ENCODE results near the gene CHCHD6.

DNA sequence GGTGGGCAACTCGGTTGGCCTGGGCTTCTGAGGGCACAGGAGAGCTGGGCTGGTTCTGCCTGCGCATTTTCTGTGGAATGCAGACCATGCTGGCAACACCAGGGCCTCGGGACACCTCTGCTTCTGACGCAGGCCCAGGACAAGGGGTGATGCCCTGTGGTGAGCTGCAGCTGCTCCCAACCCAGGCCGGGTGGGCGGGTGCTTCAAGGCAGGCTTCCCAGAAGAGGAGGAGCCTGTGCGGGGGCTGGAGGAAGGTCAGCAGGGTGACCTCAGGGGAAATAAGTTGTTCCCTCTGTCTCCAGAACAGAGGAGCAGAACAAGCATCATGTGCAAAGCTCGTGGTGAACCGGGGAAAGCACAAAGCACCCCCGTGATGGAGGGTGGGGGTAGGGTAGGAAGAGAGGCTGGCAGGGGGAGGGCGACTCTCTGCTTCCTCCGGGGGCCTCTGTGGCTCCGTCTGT is 267.9 kb downstream of the CHCHD6 start:
- TF ChIP-seq, protein P1, sequence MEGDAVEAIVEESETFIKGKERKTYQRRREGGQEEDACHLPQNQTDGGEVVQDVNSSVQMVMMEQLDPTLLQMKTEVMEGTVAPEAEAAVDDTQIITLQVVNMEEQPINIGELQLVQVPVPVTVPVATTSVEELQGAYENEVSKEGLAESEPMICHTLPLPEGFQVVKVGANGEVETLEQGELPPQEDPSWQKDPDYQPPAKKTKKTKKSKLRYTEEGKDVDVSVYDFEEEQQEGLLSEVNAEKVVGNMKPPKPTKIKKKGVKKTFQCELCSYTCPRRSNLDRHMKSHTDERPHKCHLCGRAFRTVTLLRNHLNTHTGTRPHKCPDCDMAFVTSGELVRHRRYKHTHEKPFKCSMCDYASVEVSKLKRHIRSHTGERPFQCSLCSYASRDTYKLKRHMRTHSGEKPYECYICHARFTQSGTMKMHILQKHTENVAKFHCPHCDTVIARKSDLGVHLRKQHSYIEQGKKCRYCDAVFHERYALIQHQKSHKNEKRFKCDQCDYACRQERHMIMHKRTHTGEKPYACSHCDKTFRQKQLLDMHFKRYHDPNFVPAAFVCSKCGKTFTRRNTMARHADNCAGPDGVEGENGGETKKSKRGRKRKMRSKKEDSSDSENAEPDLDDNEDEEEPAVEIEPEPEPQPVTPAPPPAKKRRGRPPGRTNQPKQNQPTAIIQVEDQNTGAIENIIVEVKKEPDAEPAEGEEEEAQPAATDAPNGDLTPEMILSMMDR (IDR thresholded peaks at IDR 0.05), result no peak
- no peak for TF ChIP-seq ZFX (IDR thresholded peaks at IDR 0.05; ENCODE audit: borderline replicate concordance)
